GM21381 (cell line): Measurements from ENCODE around the gene ETV6.

Experiments
- ATAC-seq: cut with Tn5 transposase; IDR thresholded peaks from one replicate; pipeline ENCODE4 v1.9.1; 2021; ENCODE audit warnings: mild to moderate bottlenecking, moderate library complexity; ENCODE audit not compliant: unreplicated experiment

The ETV6 gene

DNA sequence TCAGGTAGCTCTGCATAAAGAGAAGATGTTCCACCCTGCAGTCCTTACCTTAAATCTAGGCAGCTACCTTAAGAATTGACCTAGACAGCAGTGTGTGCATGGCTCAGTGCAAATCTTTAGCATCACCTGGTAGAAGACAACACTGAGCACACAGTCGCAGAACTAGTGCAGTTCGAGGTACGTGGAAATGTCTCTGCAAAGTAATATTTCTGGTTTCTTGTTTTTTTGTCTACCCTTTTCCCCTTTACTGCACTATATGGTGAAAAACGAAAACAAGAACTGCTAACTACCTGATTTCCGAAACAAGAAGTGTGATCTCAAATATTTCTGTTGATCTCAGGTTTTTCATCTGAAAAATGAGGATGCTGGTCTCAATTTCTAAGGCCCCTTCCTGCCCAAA is 82.5 kb downstream of the ETV6 start:
- peak; percentile 21 for ATAC-seq

DNA sequence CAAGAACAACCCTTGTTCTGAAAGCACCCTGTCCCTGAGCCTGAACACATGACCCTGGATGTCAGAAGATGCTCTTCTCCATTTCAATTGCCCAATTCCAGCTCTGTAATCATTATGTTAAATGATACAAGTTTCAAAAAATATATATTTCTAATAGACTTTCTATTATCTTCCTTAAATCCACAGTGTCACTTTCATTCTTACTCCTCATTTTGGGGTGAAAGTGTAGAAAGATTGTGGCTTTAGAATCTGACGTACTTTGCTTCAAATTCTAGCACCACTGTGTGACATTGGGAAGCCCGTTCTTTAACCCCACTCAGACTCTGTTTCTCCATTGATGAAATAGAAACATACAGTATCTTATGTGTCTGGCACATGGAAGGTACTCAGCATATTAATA is 83.2 kb downstream of the ETV6 start:
- no peak for ATAC-seq

DNA sequence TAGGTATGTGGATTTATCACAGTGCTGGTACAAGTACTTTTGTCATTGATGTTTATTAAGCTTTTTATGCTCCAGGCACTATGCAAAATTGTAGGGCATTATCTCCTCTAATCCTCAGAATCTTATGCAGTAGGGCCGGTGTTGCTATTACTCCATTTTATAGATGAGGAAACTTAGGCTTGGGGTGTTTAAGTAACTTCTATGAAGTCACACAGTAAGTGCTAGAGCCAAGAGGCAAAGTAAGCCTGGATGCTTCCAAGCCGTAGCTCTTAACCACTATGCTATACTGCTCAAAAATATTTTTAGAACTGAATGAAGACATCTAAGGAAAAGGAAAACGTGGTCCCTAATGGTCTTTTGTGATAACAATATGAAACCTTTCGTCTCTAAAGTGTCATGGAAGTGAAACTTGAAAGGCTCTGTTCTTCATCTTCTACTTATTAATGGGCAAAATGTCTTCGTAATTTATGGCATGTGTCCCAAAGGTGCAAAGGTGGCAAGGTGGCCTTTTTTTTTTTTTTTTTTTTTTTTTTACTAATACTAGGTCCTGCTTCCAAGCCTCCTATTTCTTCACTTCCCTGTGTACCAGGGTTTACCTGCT is 85.2 kb downstream of the ETV6 start:
- ATAC-seq, result no peak

DNA sequence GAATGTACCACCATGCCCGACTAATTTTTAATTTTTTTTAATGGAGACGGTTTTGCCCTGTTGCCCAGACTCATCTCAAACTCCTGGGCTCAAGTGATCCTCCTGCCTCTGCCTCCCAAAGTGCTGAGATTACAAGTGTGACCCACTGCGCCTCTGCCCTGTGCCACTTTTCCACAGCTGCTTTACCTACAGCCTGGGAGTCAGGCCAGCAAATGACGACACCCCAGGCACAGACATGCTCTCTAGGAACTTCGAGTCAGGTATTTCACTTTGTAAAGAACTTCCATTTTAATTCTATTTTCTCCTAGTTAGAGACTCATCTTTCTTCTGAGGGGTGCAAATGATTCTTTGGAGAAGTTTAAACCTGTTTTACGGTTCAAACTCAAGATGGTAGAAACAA is 89.0 kb downstream of the ETV6 start:
- ATAC-seq, result no peak

DNA sequence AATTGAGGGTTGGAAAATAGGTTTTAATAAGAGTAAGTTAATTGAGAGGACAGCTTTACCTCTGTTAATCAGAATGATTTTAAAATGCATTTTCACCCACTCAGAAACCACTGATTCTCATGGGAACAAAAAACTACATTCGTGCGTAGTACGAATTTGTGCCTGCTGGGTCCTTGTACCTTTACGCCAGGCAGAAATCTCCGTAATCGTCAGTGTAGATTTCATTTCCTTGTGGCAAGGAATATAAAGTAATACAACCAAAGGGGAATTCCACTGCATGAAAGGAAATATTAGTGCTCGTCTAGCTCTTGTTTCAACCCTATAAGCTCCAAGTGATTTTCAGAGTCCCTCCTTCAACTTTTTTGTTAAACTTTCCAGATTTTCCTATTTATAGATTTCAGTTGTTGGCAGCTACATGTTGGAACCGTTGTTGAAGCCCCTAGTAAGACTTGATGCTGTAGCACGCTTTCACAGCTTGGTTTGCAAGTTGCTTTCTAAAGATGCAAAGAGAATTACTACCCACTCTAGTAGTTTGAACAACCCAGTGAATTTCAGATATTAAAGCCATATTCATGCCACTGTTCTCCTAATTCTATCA is 90.6 kb downstream of the ETV6 start:
- ATAC-seq, result no peak

DNA sequence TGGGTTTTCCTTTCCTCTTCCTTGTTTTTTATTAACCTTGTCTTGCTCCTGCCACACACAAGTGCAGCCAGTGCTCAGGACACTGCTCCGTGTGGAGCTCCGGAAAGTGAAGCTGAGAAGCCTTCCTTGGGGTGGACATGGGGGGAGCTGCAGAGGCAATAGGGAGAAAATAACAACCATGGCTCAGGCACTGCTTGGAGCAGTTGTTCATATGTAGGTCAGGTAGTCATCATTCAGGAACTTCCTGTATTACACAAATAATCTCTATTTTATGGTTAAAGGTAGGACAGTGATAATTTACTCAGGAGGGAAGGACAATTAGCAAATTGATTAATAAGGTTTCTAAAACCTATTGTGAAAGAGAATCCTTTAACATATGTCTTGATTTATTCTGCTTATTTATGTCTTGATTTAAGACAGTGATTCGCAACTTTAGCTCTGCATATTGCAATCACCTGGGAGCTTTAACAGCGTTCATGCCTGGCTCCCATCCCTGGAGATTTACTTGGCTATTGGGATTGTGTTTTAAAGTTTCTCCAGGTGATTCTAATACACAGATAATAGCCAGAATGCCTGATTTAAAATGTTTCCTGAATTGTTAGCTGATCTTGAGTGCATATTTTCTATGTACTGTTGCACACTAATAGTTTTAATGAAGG is 92.1 kb downstream of the ETV6 start:
- no peak for ATAC-seq

DNA sequence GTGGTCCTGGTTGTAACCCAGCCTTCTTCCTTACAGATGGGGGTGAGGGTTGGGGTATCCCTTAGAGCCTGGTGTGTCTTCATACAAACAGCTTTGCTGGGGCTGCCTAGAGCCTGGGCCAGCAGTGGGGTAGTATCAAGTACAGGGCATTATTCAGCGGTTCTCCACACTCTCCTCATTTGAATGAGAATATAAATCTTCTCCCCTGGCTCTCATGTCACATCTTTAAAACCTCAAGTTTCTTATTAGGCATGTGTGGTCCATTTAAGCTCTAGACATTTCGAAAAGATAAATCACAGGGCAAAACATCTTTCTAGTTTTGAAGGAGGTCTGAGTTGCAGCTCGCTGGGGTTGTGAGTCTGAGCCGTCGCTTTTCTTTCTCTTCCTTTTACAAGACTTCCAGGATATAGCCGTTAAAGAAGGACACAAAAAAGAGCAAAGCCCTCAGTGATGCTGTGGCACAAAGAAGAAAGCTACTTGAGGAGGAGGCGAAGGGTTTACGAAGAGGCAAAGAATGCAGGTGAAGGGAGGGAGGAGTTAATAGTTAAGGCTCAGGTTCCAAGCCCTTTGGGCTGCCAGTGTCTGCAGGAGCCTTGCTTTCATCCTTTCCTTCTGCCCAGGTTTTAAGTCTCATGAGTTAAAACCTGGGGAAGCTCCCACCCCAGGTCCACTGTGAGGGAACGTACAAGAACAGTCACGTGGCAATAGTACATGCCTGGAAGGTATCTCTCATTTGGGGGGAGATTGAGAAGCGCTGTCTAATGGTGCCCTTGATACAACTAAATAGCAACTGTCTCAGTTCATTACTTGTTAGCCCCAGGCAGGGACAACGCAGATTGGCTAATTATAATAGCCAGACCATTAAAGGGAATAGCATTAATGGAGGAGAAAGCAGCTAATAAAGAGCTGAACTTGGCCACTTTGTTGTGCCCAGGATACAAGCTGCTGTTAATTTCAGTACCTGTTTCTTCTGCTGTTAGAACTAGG is 94.2 kb downstream of the ETV6 start:
- ATAC-seq, result no peak

DNA sequence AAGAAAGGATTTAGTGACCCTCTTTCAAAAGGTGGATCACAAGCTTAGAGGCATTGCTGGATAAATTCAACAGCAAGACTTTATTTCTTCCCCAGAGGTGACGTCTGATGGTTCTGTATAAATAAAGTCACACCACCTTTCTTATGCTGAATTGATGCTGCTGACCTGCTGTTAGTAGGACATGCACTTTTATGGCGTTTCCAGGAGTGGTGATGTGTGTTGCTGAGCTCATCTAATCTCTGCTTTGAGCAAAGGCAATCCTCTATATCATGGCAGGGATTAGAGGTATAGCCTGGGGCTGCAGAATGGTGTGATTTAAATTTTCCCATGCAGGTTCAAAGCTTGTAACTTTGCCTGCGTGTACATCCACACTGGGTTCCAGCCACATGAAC is 94.9 kb downstream of the ETV6 start:
- no peak for ATAC-seq

DNA sequence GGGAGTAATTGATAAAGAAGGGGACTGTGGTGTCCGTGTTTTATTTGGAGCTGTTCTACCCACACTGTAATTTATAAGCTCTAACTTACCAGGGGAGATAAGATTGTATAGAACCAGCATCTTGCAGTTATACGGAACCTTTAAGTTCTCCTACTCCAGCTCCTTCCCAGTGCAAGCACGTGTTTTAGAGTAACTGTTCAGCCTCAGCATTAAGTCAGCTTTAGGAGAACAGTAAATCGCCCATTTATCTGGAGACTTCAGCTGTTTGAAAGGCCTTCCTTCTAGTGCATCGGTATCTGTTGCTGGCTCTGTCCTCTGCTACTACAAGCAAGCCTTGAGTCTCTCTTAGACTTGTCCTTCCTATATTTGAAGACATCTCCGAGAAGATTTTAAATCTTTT is 95.6 kb downstream of the ETV6 start:
- no peak for ATAC-seq

DNA sequence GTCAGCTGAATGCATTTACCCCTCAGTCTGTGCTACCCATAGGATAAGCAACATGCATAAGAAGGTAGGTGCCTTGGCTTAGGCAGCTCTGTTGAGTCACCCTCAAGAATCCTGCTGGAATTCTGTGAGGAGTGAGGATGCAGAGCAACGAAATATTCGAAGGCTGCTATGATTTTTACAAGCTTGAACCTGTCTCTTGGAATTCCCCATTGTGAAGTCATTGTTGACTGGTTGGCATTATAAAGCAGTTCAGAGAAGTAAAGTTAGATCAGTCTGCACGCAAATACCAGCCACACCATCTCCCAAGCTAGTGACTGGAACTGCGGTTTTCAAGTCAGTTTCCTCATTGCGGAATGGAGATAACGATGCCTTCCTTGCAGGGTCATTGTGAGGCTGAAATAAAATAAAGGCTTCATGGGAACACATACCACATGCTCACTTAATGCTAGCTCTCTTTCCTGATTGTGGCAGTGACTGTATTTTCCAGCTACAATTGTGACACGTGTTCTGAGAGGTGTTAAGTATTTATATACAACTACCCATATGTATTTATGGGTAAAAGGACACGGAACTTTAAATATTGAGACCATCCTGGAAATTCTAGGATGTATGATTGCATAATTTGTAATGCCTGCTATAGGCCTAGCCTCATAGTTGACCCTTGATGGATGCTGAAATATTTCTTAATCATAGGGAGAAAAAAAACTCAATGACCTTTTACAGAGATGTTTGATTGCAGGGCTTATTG is 96.7 kb downstream of the ETV6 start:
- ATAC-seq, result no peak

DNA sequence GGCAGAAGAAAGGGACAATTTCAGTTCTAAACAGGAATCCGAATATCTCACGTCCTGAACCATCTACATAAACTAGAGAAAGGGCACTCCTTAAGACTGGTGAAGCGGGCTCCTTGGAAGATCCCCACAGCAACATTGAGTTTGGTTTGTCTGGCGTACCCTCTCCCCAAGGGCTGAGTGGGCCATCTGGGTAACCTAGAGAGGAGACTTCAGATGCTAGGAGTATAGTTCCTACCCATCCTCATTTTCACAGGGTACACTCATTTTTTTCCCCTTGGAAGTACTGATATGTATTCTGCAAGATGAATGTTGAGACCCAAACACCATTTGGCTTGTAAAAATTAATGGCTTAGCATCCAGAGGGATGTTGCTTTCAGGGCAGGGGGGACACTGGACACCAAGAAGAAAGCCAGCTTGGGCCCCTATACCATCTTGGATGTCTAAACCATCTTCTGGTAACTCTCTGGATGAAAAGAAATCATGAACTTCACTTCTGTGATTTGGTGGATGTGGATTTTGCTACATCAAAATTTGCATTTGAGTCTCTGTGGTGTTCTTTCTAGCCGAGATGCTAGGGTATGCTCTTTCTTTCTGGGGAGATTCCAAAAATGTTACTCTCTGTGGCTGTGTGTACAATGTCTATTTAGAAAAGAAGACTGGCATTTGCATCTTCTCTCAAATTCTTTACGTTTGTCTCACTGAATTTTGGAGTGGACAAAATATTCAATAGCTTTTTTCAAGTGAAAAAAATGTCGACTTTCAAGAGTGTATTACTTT is 97.7 kb downstream of the ETV6 start:
- ATAC-seq, result no peak

DNA sequence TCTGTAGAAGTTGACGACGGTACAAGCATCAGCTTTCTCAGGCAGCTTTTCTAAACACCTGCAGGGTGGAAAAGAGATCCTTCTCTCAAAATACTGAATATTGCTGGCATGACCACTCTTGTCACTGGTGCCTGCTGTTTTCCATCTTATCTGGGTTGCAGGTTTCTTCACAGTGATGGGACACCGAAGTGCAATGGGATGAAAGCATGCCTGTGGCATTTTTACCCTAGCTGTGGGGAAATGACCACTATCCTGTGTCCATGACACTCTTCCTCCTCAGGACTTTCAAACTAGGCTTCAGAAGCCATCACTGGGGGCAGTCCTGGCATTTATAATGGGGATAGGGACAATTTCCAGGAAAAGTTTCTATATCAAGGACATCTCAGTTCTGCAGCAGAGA is 98.5 kb downstream of the ETV6 start:
- no peak for ATAC-seq

DNA sequence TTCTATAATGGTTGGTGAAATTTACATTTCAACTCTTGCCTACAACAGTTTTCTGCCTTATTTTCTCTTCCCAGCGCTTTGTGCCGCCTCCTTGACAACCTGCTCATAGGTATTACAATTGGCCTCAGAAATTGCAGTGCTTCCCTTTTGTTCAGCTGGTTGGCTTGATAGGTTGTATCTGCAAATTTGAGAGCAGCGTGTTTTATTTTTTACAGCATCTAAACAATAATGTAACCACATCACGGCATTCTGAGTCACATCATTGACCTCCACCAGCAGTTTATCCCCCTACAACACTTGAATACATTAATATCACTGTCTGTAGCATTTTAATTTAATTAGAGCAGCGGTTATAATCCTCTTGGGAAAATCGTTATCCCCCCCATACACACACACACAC is 99.4 kb downstream of the ETV6 start:
- ATAC-seq, result no peak

DNA sequence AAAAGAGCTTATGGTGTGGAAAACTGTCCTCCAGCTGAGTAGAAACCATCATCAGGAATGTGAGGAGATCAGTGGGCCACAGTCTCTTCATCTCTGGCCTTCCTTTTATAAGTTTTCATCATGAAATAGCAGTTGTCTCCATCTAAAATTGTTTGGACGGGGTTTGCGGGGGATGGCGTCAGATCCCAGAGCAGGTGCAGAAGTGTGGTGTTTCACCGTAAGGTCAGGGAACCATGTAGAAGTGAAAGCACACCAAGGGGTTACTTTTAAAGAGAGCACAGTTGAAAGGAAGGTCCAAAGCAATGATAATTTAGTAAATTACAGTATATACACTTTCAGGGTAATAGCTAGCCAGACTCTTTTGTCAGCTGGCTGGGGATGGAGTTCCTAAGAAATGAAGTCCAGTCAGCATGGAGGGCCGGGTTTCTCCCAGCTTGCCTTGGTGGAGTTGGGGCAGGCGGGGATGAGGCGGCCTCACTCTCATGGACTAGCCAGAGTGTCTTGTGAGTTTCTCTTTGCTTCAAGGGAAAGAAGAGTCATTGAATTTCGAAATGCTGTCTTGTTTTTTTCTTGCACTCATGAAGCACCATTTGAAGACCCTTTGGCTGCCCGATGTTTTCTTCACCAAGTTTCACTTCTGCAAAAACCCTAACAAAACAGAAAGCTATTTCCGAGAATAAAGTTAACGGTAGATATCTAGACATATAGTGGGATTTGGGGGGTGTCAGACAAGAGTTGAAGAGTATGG is 100.6 kb downstream of the ETV6 start:
- ATAC-seq, result peak; percentile 46

DNA sequence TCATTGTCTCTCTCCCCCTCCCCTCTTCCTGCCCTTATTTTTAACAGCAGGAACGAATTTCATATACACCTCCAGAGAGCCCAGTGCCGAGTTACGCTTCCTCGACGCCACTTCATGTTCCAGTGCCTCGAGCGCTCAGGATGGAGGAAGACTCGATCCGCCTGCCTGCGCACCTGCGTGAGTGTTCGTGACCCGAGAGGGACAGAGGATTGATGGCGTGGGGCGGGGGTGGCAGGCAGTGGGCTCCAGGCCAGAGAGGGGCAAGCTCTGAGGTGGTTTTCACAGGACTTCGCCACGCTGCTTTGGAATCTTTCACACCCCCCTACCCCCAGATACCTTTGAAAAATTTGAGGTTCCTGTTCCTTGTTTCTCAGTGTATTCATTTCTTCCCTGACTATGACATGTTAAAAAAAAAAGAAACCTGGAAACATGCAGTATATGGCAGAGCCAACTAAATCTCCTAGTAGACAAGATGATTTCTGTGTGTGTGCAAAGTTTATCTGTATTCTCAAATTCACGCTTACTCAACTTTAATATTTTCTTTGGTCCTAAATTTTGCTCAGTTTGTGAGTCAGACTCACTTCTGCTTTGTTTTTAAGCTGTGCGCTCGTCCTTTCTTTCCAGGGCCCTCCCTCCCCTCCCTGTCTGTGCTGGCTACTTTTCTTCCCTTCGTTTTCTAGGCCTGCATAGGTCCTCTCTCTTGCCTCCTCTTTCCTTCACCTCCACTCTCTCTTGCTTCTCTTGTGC is 103.1 kb downstream of the ETV6 start:
- no peak for ATAC-seq

DNA sequence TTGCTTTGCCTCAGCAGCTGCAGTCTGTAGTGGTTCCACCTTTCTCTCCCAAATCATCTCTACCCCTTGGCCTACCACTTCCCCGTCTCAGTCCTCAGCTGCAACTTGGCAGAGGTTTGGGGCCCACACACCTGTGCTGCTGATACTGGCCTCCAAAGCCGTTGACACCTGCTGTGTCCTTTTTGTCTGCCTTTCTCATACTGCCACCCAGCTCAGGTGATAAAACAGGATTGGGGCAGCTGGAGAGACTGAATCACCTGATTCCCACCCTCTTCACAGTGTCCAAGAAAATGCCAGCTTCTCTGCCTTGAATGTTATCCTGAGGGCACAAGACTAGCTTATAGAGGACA is 103.7 kb downstream of the ETV6 start:
- ATAC-seq, result no peak

DNA sequence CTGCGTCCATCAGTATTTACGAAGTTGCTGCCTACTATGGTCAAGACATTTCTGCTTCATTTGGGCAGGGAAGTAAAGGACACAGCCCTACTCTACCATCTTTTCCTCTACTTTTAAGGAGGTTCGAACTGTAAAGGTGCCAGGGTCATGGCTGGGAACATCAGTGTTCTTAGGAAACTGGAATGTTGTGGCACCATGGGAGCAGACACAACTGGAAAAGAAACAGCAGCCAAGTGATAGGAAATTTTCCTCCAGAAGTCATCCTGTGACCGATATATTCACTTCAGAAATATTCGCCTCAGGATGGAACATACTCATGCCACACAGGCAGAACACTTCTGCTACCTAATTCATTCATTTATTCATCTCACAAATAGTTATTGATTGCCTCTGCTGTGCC is 104.4 kb downstream of the ETV6 start:
- ATAC-seq, result no peak

DNA sequence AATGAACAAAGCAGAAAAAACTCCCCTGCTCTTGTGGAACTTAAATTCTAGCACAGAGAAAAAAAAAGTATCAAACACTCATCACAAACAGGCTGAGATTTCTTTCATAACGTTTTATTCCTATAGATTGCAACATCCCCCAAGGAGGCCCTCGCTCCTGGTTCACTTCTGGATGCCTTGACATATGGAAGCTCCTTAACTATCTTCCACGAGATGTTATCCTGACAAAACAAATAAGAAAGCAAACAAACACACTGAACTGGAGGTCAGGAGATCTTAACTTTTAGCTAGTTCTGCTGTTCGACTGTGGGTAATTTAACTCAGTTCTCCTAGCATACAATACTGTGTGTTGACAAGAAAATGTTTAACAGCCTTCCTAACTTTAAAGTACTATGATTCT is 104.8 kb downstream of the ETV6 start:
- ATAC-seq, result no peak
